ENCODE measurements around the gene INPP5K. TPM values are rescaled to one million over a fixed set of nuclear protein-coding genes. Genes with fewer than 3 reads are reported as not detected.
A peak's percentile ranks its signal among the peaks of the same experiment; 100 is the strongest.

The INPP5K gene
- total RNA-seq, 1 experiment from 2014 or later = 29.4 TPM

DNA sequence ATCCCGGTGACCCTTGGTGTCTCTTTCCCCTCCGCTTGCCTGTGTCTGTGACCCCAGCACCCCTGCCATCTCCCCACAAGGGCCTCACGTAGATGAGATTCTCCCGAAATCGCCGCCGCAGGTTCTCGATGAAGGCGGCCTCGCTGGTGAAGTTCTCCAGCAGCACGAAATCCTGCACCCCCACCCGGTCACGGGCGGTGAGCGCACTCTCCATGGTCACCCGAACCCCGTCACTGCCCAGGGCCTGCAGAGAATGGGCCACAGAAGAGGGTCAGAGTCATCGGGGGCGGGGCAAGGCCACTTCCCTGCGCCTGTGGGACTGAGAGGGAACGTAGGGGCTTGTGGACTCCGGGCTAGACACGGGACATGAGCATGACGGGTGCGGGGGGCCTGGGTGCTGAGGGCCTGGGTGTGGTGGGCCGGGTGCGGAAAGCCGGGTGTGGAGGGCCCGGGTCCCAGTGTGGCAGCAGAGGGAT is 32.3 kb downstream of the INPP5K start:
- no peaks in the 10 kb centered on the region for H3K9me3 ChIP-seq (ENCODE audit: control insufficient read depth, low read depth, low read length)
- H2BK5ac ChIP-seq (ENCODE audit: insufficient read length, low read length) = no peak overlapping the region
- no peaks in the 10 kb centered on the region for H3K79me1 ChIP-seq (ENCODE audit: insufficient read depth, low read depth, low read length, poor library complexity, severe bottlenecking)
- peaks cover 14% of the 10 kb centered on the region for H3K23me2 ChIP-seq (ENCODE audit: insufficient read length, low read depth, low read length, poor library complexity, severe bottlenecking)
- H4K5ac ChIP-seq (ENCODE audit: insufficient read length, low read depth, low read length) = no peak overlapping the region
- no peak overlapping the region for H3K18ac ChIP-seq (ENCODE audit: insufficient read length, low read depth, low read length)
- H2BK120ac ChIP-seq (ENCODE audit: low read depth, low read length, poor library complexity, severe bottlenecking) = no peak overlapping the region
- no peak overlapping the region for H2BK12ac ChIP-seq (ENCODE audit: insufficient read length, low read depth, low read length)
- no peak overlapping the region for H2AFZ ChIP-seq (ENCODE audit: low read length)
- no peak overlapping the region for H4K91ac ChIP-seq (ENCODE audit: insufficient read length, low read depth, low read length)
- H3K4me1 ChIP-seq (ENCODE audit: insufficient read depth, low read length) = no peaks in the 10 kb centered on the region
- DNase-seq = peak; percentile 62
- no peak overlapping the region for H2AK5ac ChIP-seq (ENCODE audit: insufficient read length, low read length)
- H4K8ac ChIP-seq (replicated peaks; ENCODE audit: insufficient read length, low read depth, low read length) = no peak overlapping the region
- no peak for TF ChIP-seq CTCF (conservative IDR thresholded peaks at IDR 0.05)
- no peak overlapping the region for H3K4ac ChIP-seq (ENCODE audit: low read depth, low read length)
- no peak overlapping the region for H3T11ph ChIP-seq (ENCODE audit: low read length)
- H3K23ac ChIP-seq (ENCODE audit: insufficient read length, low read depth, low read length) = no peak overlapping the region
- H3K27ac ChIP-seq (ENCODE audit: insufficient read length, low read depth, low read length) = no peak overlapping the region
- H3K9ac ChIP-seq (ENCODE audit: extremely low read depth, insufficient read length, low read length) = no peak overlapping the region
- H2BK20ac ChIP-seq (ENCODE audit: low read depth, low read length, poor library complexity, severe bottlenecking) = no peak overlapping the region
- H3K4me1 Mint-ChIP-seq = peaks cover 22 to 30% of the 10 kb centered on the region in 2 experiments
- peaks cover 0 to 3% of the 10 kb centered on the region in 2 experiments; a peak in 2 of 5 replicates for H3K9me3 Mint-ChIP-seq
- no peak overlapping the region for H2BK15ac ChIP-seq (ENCODE audit: low read depth, low read length)
- no peaks in the 10 kb centered on the region for H4K20me1 ChIP-seq (ENCODE audit: control insufficient read depth, insufficient read depth, insufficient read length)
- H3K36me3 Mint-ChIP-seq (ENCODE audit: insufficient read depth in 1 of 3, low read depth in 3 of 3) = peaks cover 2 to 46% (median 38%) of the 10 kb centered on the region in 3 experiments; a peak in 6 of 7 replicates
- H3K27me3 ChIP-seq (ENCODE audit: insufficient read depth, low read length) = no peaks in the 10 kb centered on the region
- no peak overlapping the region for H3K56ac ChIP-seq (ENCODE audit: insufficient read length, low read depth, low read length)
- peaks cover 4% of the 10 kb centered on the region; the same call in 1 of the 2 replicates for H3K27me3 Mint-ChIP-seq (ENCODE audit: low read depth)
- peak overlapping the region in 1 of 3 experiments; percentile 74; a peak in 3 of 7 replicates for H3K27ac Mint-ChIP-seq
- WGBS (ENCODE audit: extremely low coverage, insufficient read length, low lambda C conversion rate) = no CpG with 5 or more reads among the region's 29 CpGs
- H3K4me2 ChIP-seq (ENCODE audit: insufficient read depth, insufficient read length, low read length) = no peak overlapping the region
- no peak overlapping the region; the same call in 1 of the 2 replicates for H3K14ac ChIP-seq (ENCODE audit: insufficient read depth, low read length)
- H3K79me2 ChIP-seq (ENCODE audit: insufficient read depth, low read length) = no peaks in the 10 kb centered on the region
- peak overlapping the region; percentile 76 to 77 for H3K4me3 Mint-ChIP-seq

Data from H9 (cell line).